ENCODE results near the gene UROD. TPM values are rescaled to one million over a fixed set of nuclear protein-coding genes. Genes with fewer than 3 reads are reported as not detected.

Gene UROD
- total and polyA plus RNA-seq, 10 donors = 41.5 to 90.9 (median 67.5) TPM

- Histone ChIP-seq H3K4me1 (peaks cover 18 to 36% (median 28%) of the 10 kb centered on the region in 6 donors), H3K36me3 (peaks cover 2 to 76% (median 73%) of the 10 kb centered on the region in 6 donors), H3K27me3 (replicated peaks in 1 of 7) (no peaks in the 10 kb centered on the region), H3K9me3 (no peaks in the 10 kb centered on the region), H3K4me3 (no peak overlapping the region), H3K27ac (no peak overlapping the region)
- DNase-seq = no peak
- 83 to 91% (median 85%) methylated on average over 11 of the region's 11 CpGs for WGBS, 5 donors
- intact Hi-C loops (cut with DNase I; ENCODE audit: low total_unique reads) = no loop called here
- TF ChIP-seq CTCF (IDR thresholded peaks at IDR 0.05 in 8 of 11, conservative IDR thresholded peaks at IDR 0.05 in 3 of 11) (no peak), POLR2A (IDR thresholded peaks at IDR 0.05) (no peak), POLR2AphosphoS5 (IDR thresholded peaks at IDR 0.05) (no peak)
Observed at GRCh38 chr1:45007311-45007710, 4.7 kb upstream of the UROD start.

GRCh38 chr1:45008076-45008475 lies 4.0 kb upstream of the UROD start:
- Histone ChIP-seq H3K4me3 (no peak overlapping the region), H3K27me3 (replicated peaks in 1 of 7) (no peaks in the 10 kb centered on the region), H3K9me3 (no peaks in the 10 kb centered on the region), H3K4me1 (peaks cover 25 to 43% (median 36%) of the 10 kb centered on the region in 6 donors), H3K36me3 (peaks cover 2 to 69% (median 66%) of the 10 kb centered on the region in 6 donors), H3K27ac (no peak overlapping the region)
- TF ChIP-seq POLR2AphosphoS5 (IDR thresholded peaks at IDR 0.05) (no peak), CTCF (IDR thresholded peaks at IDR 0.05 in 8 of 11, conservative IDR thresholded peaks at IDR 0.05 in 3 of 11) (no peak), POLR2A (IDR thresholded peaks at IDR 0.05) (no peak)
- 87 to 96% (median 92%) methylated on average over 3 of the region's 3 CpGs for WGBS, 5 donors
- intact Hi-C loops (cut with DNase I; ENCODE audit: low total_unique reads) = no loop called here
- DNase-seq = no peak

GRCh38 chr1:45008516-45008915 lies 3.5 kb upstream of the UROD start:
- TF ChIP-seq POLR2A (IDR thresholded peaks at IDR 0.05) (no peak), CTCF (IDR thresholded peaks at IDR 0.05 in 8 of 11, conservative IDR thresholded peaks at IDR 0.05 in 3 of 11) (no peak), POLR2AphosphoS5 (IDR thresholded peaks at IDR 0.05) (no peak)
- no peaks in the 10 kb centered on the region for H3K27me3 ChIP-seq (replicated peaks in 1 of 7)
- peaks cover 28 to 48% (median 40%) of the 10 kb centered on the region in 6 donors for H3K4me1 ChIP-seq
- DNase-seq = no peak
- H3K4me3 ChIP-seq = no peak overlapping the region
- intact Hi-C loops (cut with DNase I; ENCODE audit: low total_unique reads) = no loop called here
- H3K9me3 ChIP-seq = no peaks in the 10 kb centered on the region
- 94 to 98% (median 95%) methylated on average over 6 to 12 of the region's 12 CpGs for WGBS, 5 donors
- no peak overlapping the region for H3K27ac ChIP-seq
- peaks cover 2 to 69% (median 61%) of the 10 kb centered on the region in 6 donors for H3K36me3 ChIP-seq

GRCh38 chr1:45009296-45009865 lies 2.7 kb upstream of the UROD start:
- H3K4me3 ChIP-seq = peak overlapping the region in 5 of 8 donors; percentile 90 to 100 (median 99)
- peaks cover 30 to 56% (median 49%) of the 10 kb centered on the region in 6 donors for H3K4me1 ChIP-seq
- no peaks in the 10 kb centered on the region for H3K9me3 ChIP-seq
- no peaks in the 10 kb centered on the region for H3K27me3 ChIP-seq (replicated peaks in 1 of 7)
- DNase-seq = no peak
- TF ChIP-seq POLR2A (IDR thresholded peaks at IDR 0.05) (no peak), POLR2AphosphoS5 (IDR thresholded peaks at IDR 0.05) (no peak), CTCF (IDR thresholded peaks at IDR 0.05 in 8 of 11, conservative IDR thresholded peaks at IDR 0.05 in 3 of 11) (no peak)
- peak overlapping the region in 1 of 8 donors; percentile 87 for H3K27ac ChIP-seq
- intact Hi-C loops (cut with DNase I; ENCODE audit: low total_unique reads) = no loop called here
- H3K36me3 ChIP-seq = peaks cover 2 to 69% (median 53%) of the 10 kb centered on the region in 6 donors
- 91 to 97% (median 92%) methylated on average over 11 of the region's 11 CpGs for WGBS, 5 donors

All from spleen (tissue), 11 donors.